ENCODE data around the gene KATNAL1. TPM values are rescaled to one million over a fixed set of nuclear protein-coding genes. Genes with fewer than 3 reads are reported as not detected.
"Not testable (repeated sequence)": the region's sequence is repeated elsewhere in the genome, so short reads cannot be mapped to it uniquely, and the experiment has no call there.

Gene KATNAL1
- total and polyA plus RNA-seq, 12 donors, result 1.5 to 17.9 (median 9.4) TPM

- no peak for DNase-seq
- Histone ChIP-seq H3K27me3 (no peaks in the 10 kb centered on the region), H3K4me3 (no peak overlapping the region), H3K4me1 (replicated peaks in 1 of 2) (peaks cover 0 to 13% of the 10 kb centered on the region in 2 donors), H3K27ac (no peak overlapping the region), H3K36me3 (replicated peaks in 1 of 2) (no peaks in the 10 kb centered on the region), H3K9me3 (replicated peaks in 1 of 3) (no peaks in the 10 kb centered on the region)
- intact Hi-C loops (cut with DNase I), result no loop called here
- TF ChIP-seq CTCF (IDR thresholded peaks at IDR 0.05) (no peak), POLR2A (IDR thresholded peaks at IDR 0.05) (no peak)
Observed at GRCh38 chr13:30289533-30289932, 17.8 kb downstream of the KATNAL1 start.

GRCh38 chr13:30286059-30286458 is 21.3 kb downstream of the KATNAL1 start:
- H3K27ac ChIP-seq; H3K27me3 ChIP-seq; H3K9me3 ChIP-seq (replicated peaks in 1 of 3); H3K4me1 ChIP-seq (replicated peaks in 1 of 2); DNase-seq; H3K36me3 ChIP-seq (replicated peaks in 1 of 2); H3K4me3 ChIP-seq; intact Hi-C loops (cut with DNase I): not testable (repeated sequence)
- 87 to 100% (median 97%) methylated on average over 2 of the region's 2 CpGs for WGBS, 4 donors

DNA sequence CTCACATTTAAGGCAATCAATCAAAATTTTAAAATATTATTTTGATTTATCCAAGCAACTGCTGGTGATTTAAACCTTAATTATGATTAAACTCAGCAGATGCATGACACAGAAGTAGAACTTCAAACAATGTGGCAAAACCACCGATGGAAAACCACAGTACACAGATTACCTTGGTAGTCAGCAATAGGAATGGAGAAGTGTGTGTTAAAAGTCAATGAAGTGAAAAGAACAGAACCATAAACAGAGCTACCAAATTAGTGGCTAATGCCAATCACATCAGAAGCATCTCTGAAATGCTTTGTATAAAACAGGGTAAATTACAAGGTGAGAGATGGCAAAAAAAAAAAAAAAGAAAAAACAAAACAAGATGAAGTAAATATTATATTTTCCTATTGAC is 31.2 kb downstream of the KATNAL1 start:
- Histone ChIP-seq H3K27ac (no peak overlapping the region), H3K9me3 (replicated peaks in 1 of 3) (no peaks in the 10 kb centered on the region), H3K27me3 (no peaks in the 10 kb centered on the region), H3K4me3 (no peak overlapping the region), H3K36me3 (replicated peaks in 1 of 2) (no peaks in the 10 kb centered on the region), H3K4me1 (replicated peaks in 1 of 2) (no peaks in the 10 kb centered on the region)
- 84 to 97% (median 93%) methylated on average over 1 of the region's 1 CpG for WGBS, 4 donors
- TF ChIP-seq POLR2A (IDR thresholded peaks at IDR 0.05), result no peak
- TF ChIP-seq CTCF (IDR thresholded peaks at IDR 0.05), result no peak
- intact Hi-C loops (cut with DNase I), result no loop called here
- DNase-seq, result no peak

GRCh38 chr13:30274083-30274482 is 33.3 kb downstream of the KATNAL1 start:
- Histone ChIP-seq H3K4me3 (no peak overlapping the region), H3K36me3 (replicated peaks in 1 of 2) (no peaks in the 10 kb centered on the region), H3K27ac (no peak overlapping the region), H3K27me3 (no peaks in the 10 kb centered on the region), H3K4me1 (replicated peaks in 1 of 2) (no peaks in the 10 kb centered on the region), H3K9me3 (replicated peaks in 1 of 3) (no peaks in the 10 kb centered on the region)
- intact Hi-C loops (cut with DNase I), result no loop called here
- TF ChIP-seq POLR2A (IDR thresholded peaks at IDR 0.05) (no peak), CTCF (IDR thresholded peaks at IDR 0.05) (no peak)
- DNase-seq, result no peak

DNA sequence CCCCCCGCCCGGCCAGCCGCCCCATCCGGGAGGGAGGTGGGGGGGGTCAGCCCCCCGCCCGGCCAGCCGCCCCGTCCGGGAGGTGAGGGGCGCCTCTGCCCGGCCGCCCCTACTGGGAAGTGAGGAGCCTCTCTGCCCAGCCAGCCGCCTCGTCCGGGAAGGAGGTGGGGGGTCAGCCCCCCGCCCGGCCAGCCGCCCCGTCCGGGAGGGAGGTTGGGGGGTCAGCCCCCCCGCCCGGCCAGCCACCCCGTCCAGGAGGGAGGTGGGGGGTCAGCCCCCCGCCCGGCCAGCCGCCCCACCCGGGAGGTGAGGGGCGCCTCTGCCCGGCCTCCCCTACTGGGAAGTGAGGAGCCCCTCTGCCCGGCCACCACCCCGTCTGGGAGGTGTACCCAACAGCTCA is 37.3 kb downstream of the KATNAL1 start:
- H3K27ac ChIP-seq; DNase-seq; intact Hi-C loops (cut with DNase I); H3K4me1 ChIP-seq (replicated peaks in 1 of 2); H3K36me3 ChIP-seq (replicated peaks in 1 of 2); H3K4me3 ChIP-seq; H3K9me3 ChIP-seq (replicated peaks in 1 of 3); H3K27me3 ChIP-seq: not testable (repeated sequence)
- 97 to 98% methylated on average over 9 to 18 of the region's 31 CpGs; no CpG with 5 or more reads in 2 of the 4 donors for WGBS, 4 donors
